PFSK-1 (cell line): ENCODE data around the gene GAPDH.

Experiments
- FOXP2 ChIP-seq: optimal IDR thresholded peaks from 2 replicates; pipeline ENCODE3; 2011; ENCODE audit warnings: borderline replicate concordance, control low read depth, inconsistent platforms; ENCODE audit not compliant: insufficient read depth; ENCODE audit errors: extremely low read length, extremely low read depth
- POLR2AphosphoS5 ChIP-seq: IDR thresholded peaks from 2 replicates; pipeline ENCODE4 v1.6.1; 2012; ENCODE audit warnings: low read depth, mild to moderate bottlenecking, control low read depth, low read length, moderate library complexity
- REST ChIP-seq, 2 experiments: IDR thresholded peaks; 2 replicates each; pipeline versions ENCODE4 v1.6.1 to v1.8.0; 2011 to 2012; ENCODE audit warnings: low read depth in 2 of 2, low read length in 2 of 2, control low read depth in 1 of 2, inconsistent platforms in 1 of 2, mild to moderate bottlenecking in 1 of 2, moderate library complexity in 1 of 2; ENCODE audit not compliant: insufficient read depth in 1 of 2
- SIN3A ChIP-seq: IDR thresholded peaks from 2 replicates; pipeline ENCODE4 v1.6.1; 2012; ENCODE audit warnings: mild to moderate bottlenecking, low read length, moderate library complexity, borderline replicate concordance; ENCODE audit not compliant: insufficient read depth
- TAF1 ChIP-seq: IDR thresholded peaks from 2 replicates; pipeline ENCODE4 v1.6.1; 2012; ENCODE audit warnings: low read length, control low read depth, borderline replicate concordance; ENCODE audit not compliant: insufficient read depth

GRCh38 chr12:6551496-6552139, 17.3 kb downstream of the GAPDH start:
- no peak for TF ChIP-seq REST (IDR thresholded peaks at IDR 0.05; ENCODE audit: insufficient read depth in 1 of 2, low read depth in 2 of 2, low read length in 2 of 2)
- TF ChIP-seq POLR2AphosphoS5, result no peak
- TF ChIP-seq FOXP2, result no peak
- no peak for TF ChIP-seq TAF1
- TF ChIP-seq SIN3A, result no peak
